ENCODE data around the gene SEMA4D. TPM values are rescaled to one million over a fixed set of nuclear protein-coding genes. Genes with fewer than 3 reads are reported as not detected.

SEMA4D gene
- total and polyA plus RNA-seq, 2 donors from 2014 or later = 18.9 to 147 TPM

DNA sequence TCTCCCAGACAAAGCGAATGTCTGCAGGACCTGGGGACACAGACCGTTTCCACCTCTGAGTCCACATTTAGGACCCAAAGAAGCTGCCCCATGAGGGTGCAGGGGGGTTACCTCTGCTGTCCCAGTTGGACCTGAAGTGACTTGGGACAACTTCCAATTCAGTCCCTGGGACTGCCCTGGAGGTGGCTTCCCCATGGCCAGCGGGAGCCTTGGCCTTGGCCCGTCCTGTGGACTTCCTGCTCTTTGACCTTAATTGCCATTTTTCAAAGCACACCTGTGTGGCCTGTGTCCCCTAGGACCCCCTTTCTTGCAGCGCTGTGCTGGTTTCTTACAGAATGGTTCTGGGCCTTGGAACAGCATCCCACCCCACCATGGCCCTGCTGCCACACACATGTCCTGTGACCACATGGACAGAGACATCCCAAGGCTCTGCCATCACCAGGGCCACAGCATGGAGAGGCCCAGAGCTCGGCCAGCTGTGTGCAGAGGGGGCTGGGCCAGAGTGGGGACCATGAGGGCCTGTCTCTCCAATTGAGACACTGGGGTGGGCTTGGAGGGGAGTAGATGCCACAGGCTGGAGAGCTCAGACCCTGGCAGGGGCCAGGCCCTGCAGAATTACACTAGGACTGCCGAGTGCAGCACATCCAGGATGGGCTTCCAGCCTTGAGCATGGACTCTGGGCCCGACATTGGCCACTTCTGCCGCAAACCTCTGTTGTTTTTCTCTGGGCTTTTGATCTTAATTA lies 133.8 kb downstream of the SEMA4D start:
- no peak overlapping the region for H3K27ac ChIP-seq (ENCODE audit: low read depth in 2 of 2, low read length in 2 of 2)
- intact Hi-C loops (cut with DNase I) = no loop called here
- no peak overlapping the region for H3K4me3 ChIP-seq (ENCODE audit: low read length in 3 of 3)
- TF ChIP-seq, protein P1, sequence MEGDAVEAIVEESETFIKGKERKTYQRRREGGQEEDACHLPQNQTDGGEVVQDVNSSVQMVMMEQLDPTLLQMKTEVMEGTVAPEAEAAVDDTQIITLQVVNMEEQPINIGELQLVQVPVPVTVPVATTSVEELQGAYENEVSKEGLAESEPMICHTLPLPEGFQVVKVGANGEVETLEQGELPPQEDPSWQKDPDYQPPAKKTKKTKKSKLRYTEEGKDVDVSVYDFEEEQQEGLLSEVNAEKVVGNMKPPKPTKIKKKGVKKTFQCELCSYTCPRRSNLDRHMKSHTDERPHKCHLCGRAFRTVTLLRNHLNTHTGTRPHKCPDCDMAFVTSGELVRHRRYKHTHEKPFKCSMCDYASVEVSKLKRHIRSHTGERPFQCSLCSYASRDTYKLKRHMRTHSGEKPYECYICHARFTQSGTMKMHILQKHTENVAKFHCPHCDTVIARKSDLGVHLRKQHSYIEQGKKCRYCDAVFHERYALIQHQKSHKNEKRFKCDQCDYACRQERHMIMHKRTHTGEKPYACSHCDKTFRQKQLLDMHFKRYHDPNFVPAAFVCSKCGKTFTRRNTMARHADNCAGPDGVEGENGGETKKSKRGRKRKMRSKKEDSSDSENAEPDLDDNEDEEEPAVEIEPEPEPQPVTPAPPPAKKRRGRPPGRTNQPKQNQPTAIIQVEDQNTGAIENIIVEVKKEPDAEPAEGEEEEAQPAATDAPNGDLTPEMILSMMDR (IDR thresholded peaks at IDR 0.05; ENCODE audit: borderline replicate concordance, extremely low read depth, insufficient read depth) = no peak
- no peak overlapping the region for H3K9ac ChIP-seq (ENCODE audit: low read length in 3 of 3)
- FAIRE-seq (no peak), DNase-seq (peak in 1 of 5 donors; percentile 58)
- no peaks in the 10 kb centered on the region for H3K9me3 ChIP-seq (ENCODE audit: control insufficient read depth in 2 of 3, insufficient read depth in 1 of 3, low read length in 3 of 3)
- no peaks in the 10 kb centered on the region for H3K4me1 ChIP-seq (ENCODE audit: control insufficient read depth in 2 of 3, insufficient read depth in 2 of 3, low read depth in 1 of 3, low read length in 3 of 3)
- peaks cover 0 to 22% (median 20%) of the 10 kb centered on the region in 3 donors for H3K36me3 ChIP-seq (ENCODE audit: control insufficient read depth in 2 of 3, insufficient read depth in 3 of 3, low read length in 3 of 3)
- no peaks in the 10 kb centered on the region for H3K27me3 ChIP-seq (ENCODE audit: control insufficient read depth, insufficient read depth, low read length)

DNA sequence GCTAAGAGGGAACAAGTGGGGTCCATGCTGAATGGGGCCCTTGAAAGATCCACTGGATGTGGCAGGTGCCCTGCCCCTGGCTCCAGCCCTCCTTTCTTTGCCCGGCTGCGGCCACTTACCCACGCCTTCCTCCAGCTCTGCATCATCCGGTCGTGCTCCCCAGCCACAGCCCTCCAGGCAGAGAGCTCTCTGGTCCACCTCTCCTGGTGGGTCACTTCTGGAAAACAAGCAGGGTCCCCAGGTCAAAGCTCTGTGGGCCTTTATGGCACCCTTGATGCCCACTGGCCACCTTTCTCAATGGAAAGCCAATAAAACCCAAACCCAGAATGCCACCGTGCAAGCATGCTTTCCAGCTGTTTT lies 134.6 kb downstream of the SEMA4D start:
- TF ChIP-seq, protein P1 (IDR thresholded peaks at IDR 0.05; ENCODE audit: borderline replicate concordance, extremely low read depth, insufficient read depth) = no peak
- Histone ChIP-seq H3K36me3 (ENCODE audit: control insufficient read depth in 2 of 3, insufficient read depth in 3 of 3, low read length in 3 of 3) (peaks cover 0 to 29% (median 27%) of the 10 kb centered on the region in 3 donors), H3K27ac (ENCODE audit: low read depth in 2 of 2, low read length in 2 of 2) (no peak overlapping the region), H3K9me3 (ENCODE audit: control insufficient read depth in 2 of 3, insufficient read depth in 1 of 3, low read length in 3 of 3) (no peaks in the 10 kb centered on the region), H3K27me3 (ENCODE audit: control insufficient read depth, insufficient read depth, low read length) (no peaks in the 10 kb centered on the region), H3K9ac (ENCODE audit: low read length in 3 of 3) (no peak overlapping the region), H3K4me3 (ENCODE audit: low read length in 3 of 3) (no peak overlapping the region), H3K4me1 (ENCODE audit: control insufficient read depth in 2 of 3, insufficient read depth in 2 of 3, low read depth in 1 of 3, low read length in 3 of 3) (no peaks in the 10 kb centered on the region)
- no peak for FAIRE-seq
- intact Hi-C loops (cut with DNase I) = no loop called here
- peak in 1 of 5 donors; percentile 44 for DNase-seq

DNA sequence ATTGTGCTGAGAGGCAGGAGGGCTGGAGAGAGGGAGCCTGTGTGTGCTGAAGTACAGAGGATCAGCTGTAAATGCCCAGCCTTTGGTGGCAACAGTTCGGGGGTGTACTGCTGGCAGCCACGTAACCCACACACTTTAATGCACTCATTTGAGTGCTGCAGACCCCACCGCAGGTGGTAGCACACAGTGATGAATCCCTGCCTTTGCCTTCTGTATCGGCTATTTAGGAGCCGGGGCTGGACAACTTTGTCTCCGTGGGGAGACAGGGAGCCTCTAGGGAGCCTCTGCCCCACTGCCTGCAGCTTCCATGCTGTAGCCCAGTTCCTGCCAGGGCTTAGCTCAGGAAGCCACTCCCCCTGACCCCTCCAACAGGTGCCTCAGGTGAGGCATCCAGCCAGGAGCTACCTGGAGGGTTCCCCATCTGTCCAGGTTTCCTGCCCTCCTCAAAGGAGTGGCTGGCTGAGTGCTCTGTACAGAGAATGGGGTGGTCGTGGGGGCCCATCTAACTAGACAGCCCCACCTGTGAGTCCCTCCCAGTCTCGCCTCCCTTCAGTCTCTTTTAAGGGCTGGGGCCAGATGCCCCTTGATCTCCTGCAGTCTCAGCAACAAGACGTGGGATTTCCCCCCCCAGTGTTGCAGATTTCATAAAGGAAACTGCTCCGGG lies 135.1 kb downstream of the SEMA4D start:
- H3K4me3 ChIP-seq (ENCODE audit: low read length in 3 of 3) = no peak overlapping the region
- peak in 1 of 5 donors; percentile 58 for DNase-seq

More for the DNA sequence above, 135.1 kb downstream of the SEMA4D start:
- H3K27ac ChIP-seq (ENCODE audit: low read depth in 2 of 2, low read length in 2 of 2) = no peak overlapping the region
- FAIRE-seq = no peak
- no peaks in the 10 kb centered on the region for H3K4me1 ChIP-seq (ENCODE audit: control insufficient read depth in 2 of 3, insufficient read depth in 2 of 3, low read depth in 1 of 3, low read length in 3 of 3)
- intact Hi-C loops (cut with DNase I) = no loop called here
- H3K9ac ChIP-seq (ENCODE audit: low read length in 3 of 3) = no peak overlapping the region
- TF ChIP-seq, protein P1 (IDR thresholded peaks at IDR 0.05; ENCODE audit: borderline replicate concordance, extremely low read depth, insufficient read depth) = no peak
- H3K36me3 ChIP-seq (ENCODE audit: control insufficient read depth in 2 of 3, insufficient read depth in 3 of 3, low read length in 3 of 3) = peaks cover 0 to 34% (median 32%) of the 10 kb centered on the region in 3 donors
- no peaks in the 10 kb centered on the region for H3K27me3 ChIP-seq (ENCODE audit: control insufficient read depth, insufficient read depth, low read length)
- H3K9me3 ChIP-seq (ENCODE audit: control insufficient read depth in 2 of 3, insufficient read depth in 1 of 3, low read length in 3 of 3) = no peaks in the 10 kb centered on the region

Data from kidney (tissue), 14 donors.